ENCODE measurements around the gene NFE2L1.

DNA sequence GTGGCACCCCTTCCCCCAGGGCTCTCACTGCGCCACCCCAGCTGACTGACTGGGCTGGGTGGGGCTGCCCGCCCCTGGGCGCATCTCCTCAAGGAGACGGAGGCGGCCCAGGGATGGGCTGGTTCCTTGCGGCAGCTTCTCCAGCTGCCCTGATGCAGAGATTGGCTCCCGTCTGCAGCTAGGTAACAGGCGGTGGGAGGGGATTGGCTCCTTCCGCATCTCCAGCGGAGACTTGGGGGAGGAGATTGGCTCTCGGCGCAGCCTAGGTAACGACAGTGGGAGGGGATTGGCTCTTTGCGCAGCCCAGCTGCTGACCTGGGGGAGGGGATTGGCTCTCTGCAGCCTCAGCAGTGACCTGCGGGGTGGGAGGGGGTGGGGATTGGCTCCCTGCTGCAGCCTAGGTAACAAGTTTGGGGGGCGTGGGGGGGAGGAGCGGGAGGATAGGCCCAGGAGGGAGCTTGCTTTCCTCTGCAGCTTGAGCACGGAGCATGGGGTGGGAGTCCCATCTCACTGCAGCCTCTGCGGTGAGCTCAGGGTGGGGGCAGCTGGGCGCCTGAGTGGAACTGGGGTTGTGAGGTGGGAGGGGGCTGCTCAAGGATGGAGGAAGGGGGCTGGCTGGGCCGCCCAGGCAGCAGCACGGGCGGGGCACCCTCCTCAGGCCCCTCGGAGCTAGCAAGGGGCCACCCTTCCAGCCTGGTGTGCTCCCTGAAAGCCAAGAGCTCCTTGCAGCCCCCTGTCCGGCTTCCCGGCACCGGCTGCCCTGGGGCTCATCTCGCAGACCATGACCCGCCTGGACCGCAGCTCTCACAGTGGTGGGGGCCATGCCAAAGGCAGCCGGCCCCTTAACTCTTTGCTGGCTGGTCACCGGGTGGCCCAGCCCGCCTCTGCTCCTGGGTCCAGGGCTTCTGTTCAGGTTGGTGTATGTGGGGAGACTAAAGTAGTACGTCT, 6.4 kb downstream of the NFE2L1 start:
- TF ChIP-seq, protein P1, sequence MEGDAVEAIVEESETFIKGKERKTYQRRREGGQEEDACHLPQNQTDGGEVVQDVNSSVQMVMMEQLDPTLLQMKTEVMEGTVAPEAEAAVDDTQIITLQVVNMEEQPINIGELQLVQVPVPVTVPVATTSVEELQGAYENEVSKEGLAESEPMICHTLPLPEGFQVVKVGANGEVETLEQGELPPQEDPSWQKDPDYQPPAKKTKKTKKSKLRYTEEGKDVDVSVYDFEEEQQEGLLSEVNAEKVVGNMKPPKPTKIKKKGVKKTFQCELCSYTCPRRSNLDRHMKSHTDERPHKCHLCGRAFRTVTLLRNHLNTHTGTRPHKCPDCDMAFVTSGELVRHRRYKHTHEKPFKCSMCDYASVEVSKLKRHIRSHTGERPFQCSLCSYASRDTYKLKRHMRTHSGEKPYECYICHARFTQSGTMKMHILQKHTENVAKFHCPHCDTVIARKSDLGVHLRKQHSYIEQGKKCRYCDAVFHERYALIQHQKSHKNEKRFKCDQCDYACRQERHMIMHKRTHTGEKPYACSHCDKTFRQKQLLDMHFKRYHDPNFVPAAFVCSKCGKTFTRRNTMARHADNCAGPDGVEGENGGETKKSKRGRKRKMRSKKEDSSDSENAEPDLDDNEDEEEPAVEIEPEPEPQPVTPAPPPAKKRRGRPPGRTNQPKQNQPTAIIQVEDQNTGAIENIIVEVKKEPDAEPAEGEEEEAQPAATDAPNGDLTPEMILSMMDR (IDR thresholded peaks at IDR 0.05): no peak
- no peak for TF ChIP-seq POLR2A (IDR thresholded peaks at IDR 0.05)
